Daoy (cell line): ENCODE measurements around the gene MAST4. TPM values are rescaled to one million over a fixed set of nuclear protein-coding genes. Genes with fewer than 3 reads are reported as not detected.
"Not testable (repeated sequence)": the region's sequence is repeated elsewhere in the genome, so short reads cannot be mapped to it uniquely, and the experiment has no call there.

Source experiments
- DNase-seq: peaks from one replicate; pipeline ENCODE4 v3.0.0-alpha.2; 2015; ENCODE audit warnings: low read depth
- total RNA-seq: library from RNA; depleted of rRNA; stranded (reverse); fragments of >200 nt; shearing (Covaris generic); gene quantifications from 2 replicates; pipeline ENCODE4 v1.2.3, GENCODE V29; 2014

MAST4 gene
- total RNA-seq, 1 experiment from 2014 or later: 5.5 TPM

- no peak for DNase-seq
These were observed 557.1 kb downstream of the MAST4 start for GRCh38 chr5:67153292-67153691.

- DNase-seq: no peak
These were observed 558.5 kb downstream of the MAST4 start for GRCh38 chr5:67154556-67155206.

- DNase-seq: peak; percentile 32
These were observed 560.9 kb downstream of the MAST4 start for GRCh38 chr5:67156976-67157583.

- no peak for DNase-seq
These were observed 564.1 kb downstream of the MAST4 start for GRCh38 chr5:67160272-67160671.

GRCh38 chr5:67160985-67161384 is 564.8 kb downstream of the MAST4 start:
- peak; percentile 35 for DNase-seq

- no peak for DNase-seq
These were observed 565.6 kb downstream of the MAST4 start for GRCh38 chr5:67161767-67162166.

GRCh38 chr5:67163231-67163756 is 567.1 kb downstream of the MAST4 start:
- DNase-seq: no peak

GRCh38 chr5:67163863-67164595 is 567.8 kb downstream of the MAST4 start:
- no peak for DNase-seq

GRCh38 chr5:67164856-67165525 is 568.8 kb downstream of the MAST4 start:
- no peak for DNase-seq

GRCh38 chr5:67165526-67166459 is 569.6 kb downstream of the MAST4 start:
- DNase-seq: peak; percentile 90

GRCh38 chr5:67166460-67167285 is 570.5 kb downstream of the MAST4 start:
- peak; percentile 32 for DNase-seq

GRCh38 chr5:67168069-67168468 is 571.9 kb downstream of the MAST4 start:
- no peak for DNase-seq

GRCh38 chr5:67170767-67171166 is 574.6 kb downstream of the MAST4 start:
- DNase-seq: no peak

- DNase-seq: not testable (repeated sequence)
These were observed 577.2 kb downstream of the MAST4 start for GRCh38 chr5:67173351-67173750.

GRCh38 chr5:67173959-67174358 is 577.8 kb downstream of the MAST4 start:
- DNase-seq: no peak

- DNase-seq: no peak
These were observed 580.7 kb downstream of the MAST4 start for GRCh38 chr5:67176936-67177335.

- DNase-seq: no peak
These were observed 581.9 kb downstream of the MAST4 start for GRCh38 chr5:67178085-67178484.

- DNase-seq: no peak
These were observed 582.8 kb downstream of the MAST4 start for GRCh38 chr5:67178966-67179365.

- DNase-seq: no peak
These were observed 583.6 kb downstream of the MAST4 start for GRCh38 chr5:67179697-67180361.
